GM21360 (cell line): ENCODE results near the gene FOXG1.

Source experiments
- ATAC-seq: cut with Tn5 transposase; IDR thresholded peaks from one replicate; pipeline ENCODE4 v1.9.1; 2021; ENCODE audit warnings: mild to moderate bottlenecking, moderate library complexity; ENCODE audit not compliant: unreplicated experiment

Gene FOXG1

GRCh38 chr14:28761438-28762291 is 4.9 kb upstream of the FOXG1 start:
- no peak for ATAC-seq

- no peak for ATAC-seq
These were observed 4.2 kb upstream of the FOXG1 start for GRCh38 chr14:28762303-28762954.

GRCh38 chr14:28762955-28763326 is 3.6 kb upstream of the FOXG1 start:
- ATAC-seq, result no peak

GRCh38 chr14:28763751-28764256 is 2.8 kb upstream of the FOXG1 start:
- no peak for ATAC-seq

GRCh38 chr14:28764257-28765160 is 2.1 kb upstream of the FOXG1 start:
- ATAC-seq, result no peak

GRCh38 chr14:28765169-28765830 is 1.3 kb upstream of the FOXG1 start:
- no peak for ATAC-seq

GRCh38 chr14:28765831-28766468 is 637 bp upstream of the FOXG1 start:
- peak; percentile 37 for ATAC-seq

- no peak for ATAC-seq
These were observed 654 bp downstream of the FOXG1 start for GRCh38 chr14:28767030-28767852.

- no peak for ATAC-seq
These were observed 1.5 kb downstream of the FOXG1 start for GRCh38 chr14:28767853-28768741.

- no peak for ATAC-seq
These were observed 2.8 kb downstream of the FOXG1 start for GRCh38 chr14:28769276-28769880.

GRCh38 chr14:28770061-28770460 is 3.5 kb downstream of the FOXG1 start:
- ATAC-seq, result no peak

- ATAC-seq, result no peak
These were observed 4.0 kb downstream of the FOXG1 start for GRCh38 chr14:28770630-28771029.

- ATAC-seq, result no peak
These were observed 4.6 kb downstream of the FOXG1 start for GRCh38 chr14:28771168-28771567.

GRCh38 chr14:28772613-28773012 is 6.0 kb downstream of the FOXG1 start:
- no peak for ATAC-seq

- no peak for ATAC-seq
These were observed 6.6 kb downstream of the FOXG1 start for GRCh38 chr14:28773176-28773575.

GRCh38 chr14:28773861-28774691 is 7.5 kb downstream of the FOXG1 start:
- ATAC-seq, result peak; percentile 81
